K562 (cell line): ENCODE results near the gene BPIFB2. TPM values are rescaled to one million over a fixed set of nuclear protein-coding genes. Genes with fewer than 3 reads are reported as not detected.

Experiments
- ATAC-seq: fragments of 200-7000 bp; cut with Tn5 transposase; 3 replicates; pipeline ENCODE4 v1.9.1; 2020; ENCODE audit warnings: moderate library complexity
- BruUV-seq: library from RNA; stranded (reverse); fragments of 400-500 nt; replicated peaks from 2 replicates; lab custom pipeline; 2021; lab: Mats Ljungman, UMichigan
- CTCF ChIA-PET: fragments of 300-600 bp; formaldehyde crosslinking; extraction: SDS; loops from one replicate; lab custom pipeline; 2021; ENCODE audit warnings: low intra/inter-chr PET ratio; lab: Yijun Ruan, JAX
- POLR2A ChIA-PET: fragments of 300-600, 350-650 bp; sonication (Branson Sonifier 250); formaldehyde crosslinking; extraction: SDS; loops from one replicate; lab custom pipeline; 2021; ENCODE audit warnings: antibody characterized with exemption, inconsistent platforms; lab: Yijun Ruan, JAX
- DNase-seq, 4 experiments: peaks; one replicate each; pipeline versions ENCODE4 v3.0.0 to v3.0.0-alpha.2; 2011 to 2018; ENCODE audit warnings: low spot score in 3 of 4, mixed read lengths in 3 of 4; ENCODE audit errors: extremely low read depth in 1 of 4
- FAIRE-seq: peaks from 2 replicates; lab custom pipeline; 2011; peaks lifted over from hg19 to GRCh38; lab: Jason Lieb, UNC
- H2AFZ ChIP-seq: 2 replicates; pipeline ENCODE4 v1.6.0; 2011; ENCODE audit warnings: low read depth, low read length, control low read depth, inconsistent platforms
- H3K27ac ChIP-seq: fragments of 200-600 bp; 3 replicates; pipeline ENCODE4 v1.8.0; 2011; ENCODE audit warnings: low read depth, mild to moderate bottlenecking, control low read depth, inconsistent platforms, low read length, moderate library complexity, mixed read lengths; ENCODE audit errors: extremely low read depth
- H3K27me3 ChIP-seq, 2 experiments: fragments of 300-600 bp in 1 of 2; 2 replicates in 1 of 2; 3 replicates in 1 of 2; pipeline versions ENCODE4 v1.6.0 to v1.8.0; 2011; ENCODE audit warnings: inconsistent platforms in 2 of 2, low read length in 2 of 2, mild to moderate bottlenecking in 1 of 2, mixed read lengths in 1 of 2, moderate library complexity in 1 of 2; ENCODE audit not compliant: control insufficient read depth in 2 of 2, insufficient read depth in 2 of 2
- H3K36me3 ChIP-seq: fragments of 300-600 bp; 3 replicates; pipeline ENCODE4 v1.8.0; 2011; ENCODE audit warnings: mild to moderate bottlenecking, low read length, inconsistent platforms; ENCODE audit not compliant: control insufficient read depth, insufficient read depth
- H3K4me1 ChIP-seq, 2 experiments: fragments of 200-600 bp in 1 of 2; replicated peaks in 1 of 2; 2 replicates in 1 of 2; 3 replicates in 1 of 2; pipeline versions ENCODE4 v1.5.1 to v1.8.0; 2011; ENCODE audit warnings: inconsistent platforms in 2 of 2, low read length in 2 of 2, mild to moderate bottlenecking in 1 of 2, mixed read lengths in 1 of 2, moderate library complexity in 1 of 2; ENCODE audit not compliant: control insufficient read depth in 2 of 2, insufficient read depth in 2 of 2
- H3K4me2 ChIP-seq: 2 replicates; pipeline ENCODE4 v1.6.1; 2011; ENCODE audit warnings: low read length, control low read depth, inconsistent platforms, mixed read lengths; ENCODE audit not compliant: insufficient read depth
- H3K4me3 ChIP-seq: fragments of 200-600 bp; sonication (generic), shearing (Covaris generic); 2 replicates; pipeline ENCODE4 v1.5.1; 2016; ENCODE audit warnings: control low read depth, inconsistent platforms
- H3K79me2 ChIP-seq: fragments of 200-600 bp; 3 replicates; pipeline ENCODE4 v1.8.0; 2011; ENCODE audit warnings: low read length, inconsistent platforms; ENCODE audit not compliant: control insufficient read depth, insufficient read depth
- H3K9ac ChIP-seq, 2 experiments: 2 replicates each; pipeline versions ENCODE4 v1.6.0 to v1.6.1; 2011; ENCODE audit warnings: low read depth in 2 of 2, low read length in 2 of 2, control low read depth in 1 of 2, inconsistent platforms in 1 of 2, mild to moderate bottlenecking in 1 of 2, mixed read lengths in 1 of 2; ENCODE audit not compliant: insufficient read depth in 1 of 2
- H3K9me1 ChIP-seq: one replicate; pipeline ENCODE4 v1.6.0; 2011; ENCODE audit warnings: inconsistent platforms, mild to moderate bottlenecking, low read length, moderate library complexity; ENCODE audit not compliant: control insufficient read depth, insufficient read depth
- H3K9me3 ChIP-seq: replicated peaks from 2 replicates; pipeline ENCODE4 v1.5.1; 2011; ENCODE audit warnings: low read depth, low read length, inconsistent platforms; ENCODE audit not compliant: control insufficient read depth, insufficient read depth
- H4K20me1 ChIP-seq: replicated peaks from 2 replicates; pipeline ENCODE4 v1.6.1; 2011; ENCODE audit warnings: low read length, inconsistent platforms, mixed read lengths; ENCODE audit not compliant: control insufficient read depth, insufficient read depth
- CLOCK ChIP-seq: fragments of 250-450 bp; sonication (Bioruptor Pico); IDR thresholded peaks from 2 replicates; pipeline ENCODE4 v1.4.0; 2020; ENCODE audit warnings: mild to moderate bottlenecking, moderate library complexity, borderline replicate concordance
- HMG20A ChIP-seq: fragments of 450-650 bp; formaldehyde crosslinking; conservative IDR thresholded peaks from 2 replicates; pipeline ENCODE4 v1.4.0; 2020; ENCODE audit warnings: mild to moderate bottlenecking, mixed read lengths
- MXI1 ChIP-seq: IDR thresholded peaks from 2 replicates; pipeline ENCODE4 v1.6.1; 2011; ENCODE audit warnings: low read depth, mild to moderate bottlenecking, improper control_type of control experiment, low read length
- NFIC ChIP-seq: fragments of 450-650 bp; IDR thresholded peaks from 2 replicates; pipeline ENCODE4 v1.6.1; 2017; ENCODE audit warnings: mild to moderate bottlenecking, inconsistent platforms
- ZFP36 ChIP-seq: fragments of 150-350 bp; IDR thresholded peaks from 2 replicates; pipeline ENCODE4 v1.6.1; 2018; ENCODE audit warnings: low read length, low read depth; ENCODE audit not compliant: partially characterized antibody
- ZNF76 ChIP-seq: fragments of 250-450 bp; sonication (Bioruptor Pico); IDR thresholded peaks from 2 replicates; pipeline ENCODE4 v1.4.0; 2020; ENCODE audit warnings: mild to moderate bottlenecking, moderate library complexity, borderline replicate concordance
- WGBS: fragments of 100-300 bp; shearing (Covaris generic); methylation state at CpG from one replicate; pipeline ENCODE4 v1.1.6; 2016; ENCODE audit warnings: low coverage, mixed read lengths; ENCODE audit not compliant: insufficient coverage; ENCODE audit errors: missing lambda C conversion rate; 5-methylcytosine and 5-hydroxymethylcytosine counted together
- in situ Hi-C: fragments of 300-500 bp; cut with MboI; formaldehyde crosslinking; loops from 4 replicates; pipeline ENCODE4 v1.15.0; 2018; ENCODE audit warnings: inconsistent platforms, mixed read lengths
- intact Hi-C: fragments of 100-400 bp; cut with micrococcal nuclease; formaldehyde crosslinking; loops from 2 replicates; pipeline ENCODE4 v1.14.2; 2022
- polyA plus RNA-seq, 8 experiments: library from polyadenylated mRNA; depleted of rRNA in 4 of 8; stranded (reverse) in 5 of 8; unstranded in 3 of 8; fragments of >200 nt; fragmentation: Nextera tagmentation in 2 of 8; fragmentation: Illumina TruSeq in 1 of 8; extraction: Ambion mirVana in 2 of 8; extraction: Trizol in 1 of 8; gene quantifications; 2 replicates each; pipeline versions ENCODE4 v1.2.1 to v1.2.3, GENCODE V29; 2011 to 2014; ENCODE audit warnings: inconsistent platforms in 1 of 8, missing spikeins in 1 of 8
- total RNA-seq, 7 experiments: library from RNA; depleted of rRNA in 6 of 7; stranded (reverse); fragments of >200 nt in 6 of 7; fragmentation: Illumina TruSeq in 2 of 7; extraction: Trizol in 2 of 7; gene quantifications; 2 replicates each; pipeline versions ENCODE4 v1.2.1 to v1.2.3, GENCODE V29; 2011 to 2021; ENCODE audit warnings: low replicate concordance in 1 of 7
- TF ChIP-seq, protein P1 (sequence below): fragments of 250-450 bp; sonication (Bioruptor Pico); IDR thresholded peaks from 2 replicates; pipeline ENCODE4 v1.4.0; 2020

Gene BPIFB2
- total and polyA plus RNA-seq, 9 of the 15 experiments (the other 6 are each of a cell fraction or from before 2014, with no cell fraction given): not detected

- TF ChIP-seq MXI1: no peak
- TF ChIP-seq, protein P1, sequence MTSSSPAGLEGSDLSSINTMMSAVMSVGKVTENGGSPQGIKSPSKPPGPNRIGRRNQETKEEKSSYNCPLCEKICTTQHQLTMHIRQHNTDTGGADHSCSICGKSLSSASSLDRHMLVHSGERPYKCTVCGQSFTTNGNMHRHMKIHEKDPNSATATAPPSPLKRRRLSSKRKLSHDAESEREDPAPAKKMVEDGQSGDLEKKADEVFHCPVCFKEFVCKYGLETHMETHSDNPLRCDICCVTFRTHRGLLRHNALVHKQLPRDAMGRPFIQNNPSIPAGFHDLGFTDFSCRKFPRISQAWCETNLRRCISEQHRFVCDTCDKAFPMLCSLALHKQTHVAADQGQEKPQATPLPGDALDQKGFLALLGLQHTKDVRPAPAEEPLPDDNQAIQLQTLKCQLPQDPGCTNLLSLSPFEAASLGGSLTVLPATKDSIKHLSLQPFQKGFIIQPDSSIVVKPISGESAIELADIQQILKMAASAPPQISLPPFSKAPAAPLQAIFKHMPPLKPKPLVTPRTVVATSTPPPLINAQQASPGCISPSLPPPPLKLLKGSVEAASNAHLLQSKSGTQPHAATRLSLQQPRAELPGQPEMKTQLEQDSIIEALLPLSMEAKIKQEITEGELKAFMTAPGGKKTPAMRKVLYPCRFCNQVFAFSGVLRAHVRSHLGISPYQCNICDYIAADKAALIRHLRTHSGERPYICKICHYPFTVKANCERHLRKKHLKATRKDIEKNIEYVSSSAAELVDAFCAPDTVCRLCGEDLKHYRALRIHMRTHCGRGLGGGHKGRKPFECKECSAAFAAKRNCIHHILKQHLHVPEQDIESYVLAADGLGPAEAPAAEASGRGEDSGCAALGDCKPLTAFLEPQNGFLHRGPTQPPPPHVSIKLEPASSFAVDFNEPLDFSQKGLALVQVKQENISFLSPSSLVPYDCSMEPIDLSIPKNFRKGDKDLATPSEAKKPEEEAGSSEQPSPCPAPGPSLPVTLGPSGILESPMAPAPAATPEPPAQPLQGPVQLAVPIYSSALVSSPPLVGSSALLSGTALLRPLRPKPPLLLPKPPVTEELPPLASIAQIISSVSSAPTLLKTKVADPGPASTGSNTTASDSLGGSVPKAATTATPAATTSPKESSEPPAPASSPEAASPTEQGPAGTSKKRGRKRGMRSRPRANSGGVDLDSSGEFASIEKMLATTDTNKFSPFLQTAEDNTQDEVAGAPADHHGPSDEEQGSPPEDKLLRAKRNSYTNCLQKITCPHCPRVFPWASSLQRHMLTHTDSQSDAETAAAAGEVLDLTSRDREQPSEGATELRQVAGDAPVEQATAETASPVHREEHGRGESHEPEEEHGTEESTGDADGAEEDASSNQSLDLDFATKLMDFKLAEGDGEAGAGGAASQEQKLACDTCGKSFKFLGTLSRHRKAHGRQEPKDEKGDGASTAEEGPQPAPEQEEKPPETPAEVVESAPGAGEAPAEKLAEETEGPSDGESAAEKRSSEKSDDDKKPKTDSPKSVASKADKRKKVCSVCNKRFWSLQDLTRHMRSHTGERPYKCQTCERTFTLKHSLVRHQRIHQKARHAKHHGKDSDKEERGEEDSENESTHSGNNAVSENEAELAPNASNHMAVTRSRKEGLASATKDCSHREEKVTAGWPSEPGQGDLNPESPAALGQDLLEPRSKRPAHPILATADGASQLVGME: no peak
- no peak for TF ChIP-seq ZNF76 (CRISPR knock-in tag)
Measured at GRCh38 chr20:33031531-33031930, 24.0 kb downstream of the BPIFB2 start, which contains the start of gene BPIFB6 (continued).

DNA sequence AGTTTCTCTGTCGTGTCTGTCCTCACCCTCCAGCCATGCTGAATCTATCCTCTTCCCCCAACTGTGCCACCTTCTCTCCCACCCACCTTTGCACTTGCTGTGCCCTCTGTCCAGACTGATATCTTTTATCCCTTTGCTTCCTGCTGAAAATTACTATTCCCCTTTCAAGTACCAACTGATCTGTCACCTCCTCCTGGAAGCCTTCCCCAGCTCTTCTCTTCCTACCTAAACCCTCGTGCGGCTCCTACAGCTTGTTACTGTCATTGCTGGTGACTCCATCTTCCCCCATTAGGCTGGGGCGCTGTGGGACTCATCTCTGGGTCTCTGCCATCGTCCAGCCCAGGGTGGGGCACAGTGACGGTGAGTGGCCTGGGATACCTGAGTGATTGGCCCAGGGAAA is 25.1 kb downstream of the BPIFB2 start:
- no peaks in the 10 kb centered on the region; the same call in 1 of the 2 replicates for H4K20me1 ChIP-seq
- in situ Hi-C loops: no loop called here
- H3K9ac ChIP-seq: no peak overlapping the region
- H3K4me2 ChIP-seq: no peak overlapping the region
- H3K9me1 ChIP-seq: no peaks in the 10 kb centered on the region
- no peak for FAIRE-seq
- WGBS: 0% methylated on average over 6 of the region's 6 CpGs
- H3K79me2 ChIP-seq: no peaks in the 10 kb centered on the region
- H3K4me3 ChIP-seq: no peak overlapping the region
- H3K36me3 ChIP-seq: no peaks in the 10 kb centered on the region
- no peak overlapping the region for H3K27ac ChIP-seq
- H3K4me1 ChIP-seq: peaks cover 0 to 3% of the 10 kb centered on the region in 2 experiments; a peak in 1 of 5 replicates
- ChIA-PET CTCF (no interaction called here), POLR2A (interaction anchor here (0.6 kb wide), 1 partner anchor 39 kb away, joined by 3 read pairs; no protein-coding TSS in a partner anchor)
- BruUV-seq: no TSS peak
- no peaks in the 10 kb centered on the region for H3K9me3 ChIP-seq
- DNase-seq: no peak
- intact Hi-C loops: no loop called here
- H3K27me3 ChIP-seq: peaks cover 0 to 34% of the 10 kb centered on the region in 2 experiments; a peak in 2 of 5 replicates
- H2AFZ ChIP-seq: no peak overlapping the region
- ATAC-seq: no peak
- TF ChIP-seq CLOCK (CRISPR knock-in tag) (no peak), NFIC (no peak), HMG20A (CRISPR knock-in tag) (no peak), ZFP36 (peak; percentile 84)
